HepG2 (cell line): Measurements from ENCODE around the gene CCDC9B. TPM values are rescaled to one million over a fixed set of nuclear protein-coding genes. Genes with fewer than 3 reads are reported as not detected.

Experiments used
- ATAC-seq: fragments of 200-7000 bp; cut with Tn5 transposase; 3 replicates; pipeline ENCODE4 v1.9.1; 2020; ENCODE audit warnings: mild to moderate bottlenecking, moderate library complexity
- BruUV-seq: library from RNA; stranded (reverse); fragments of 400-500 nt; replicated peaks from 2 replicates; lab custom pipeline; 2021; lab: Mats Ljungman, UMichigan
- CTCF ChIA-PET: fragments of 300-600 bp; formaldehyde crosslinking; extraction: SDS; loops from one replicate; lab custom pipeline; 2021; ENCODE audit warnings: low total read pairs, inconsistent platforms, low intra/inter-chr PET ratio; lab: Yijun Ruan, JAX
- POLR2A ChIA-PET: fragments of 350-600 bp; sonication (Branson Sonifier 250); formaldehyde crosslinking; loops from one replicate; lab custom pipeline; 2020; ENCODE audit warnings: antibody characterized with exemption, inconsistent platforms; lab: Yijun Ruan, JAX
- DNase-seq: peaks from one replicate; pipeline ENCODE4 v3.0.0-alpha.2; 2015; ENCODE audit warnings: low spot score
- FAIRE-seq: peaks from 3 replicates; lab custom pipeline; 2011; peaks lifted over from hg19 to GRCh38; lab: Jason Lieb, UNC
- H2AFZ ChIP-seq: one replicate; pipeline ENCODE4 v1.6.1; 2011; ENCODE audit warnings: low read length, inconsistent platforms
- H3K27ac ChIP-seq: fragments of 300-600 bp; 3 replicates; pipeline ENCODE4 v1.8.0; 2011; ENCODE audit warnings: mixed run types, mild to moderate bottlenecking, mixed read lengths, low read length, inconsistent platforms; ENCODE audit not compliant: insufficient read depth; ENCODE audit errors: extremely low read length
- H3K27me3 ChIP-seq, 2 experiments: fragments of 200-600 bp in 1 of 2; 2 replicates in 1 of 2; 3 replicates in 1 of 2; pipeline versions ENCODE4 v1.6.0 to v1.8.0; 2011; ENCODE audit warnings: low read length in 2 of 2, mild to moderate bottlenecking in 2 of 2, moderate library complexity in 2 of 2, inconsistent platforms in 1 of 2; ENCODE audit not compliant: insufficient read depth in 2 of 2, control insufficient read depth in 1 of 2
- H3K36me3 ChIP-seq, 2 experiments: fragments of 200-600 bp in 1 of 2; replicated peaks in 1 of 2; 2 replicates in 1 of 2; 3 replicates in 1 of 2; pipeline versions ENCODE4 v1.5.1 to v1.8.0; 2011; ENCODE audit warnings: low read length in 2 of 2, inconsistent platforms in 1 of 2; ENCODE audit not compliant: insufficient read depth in 2 of 2, control insufficient read depth in 1 of 2
- H3K4me1 ChIP-seq: 2 replicates; pipeline ENCODE4 v1.5.1; 2012; ENCODE audit warnings: low read length, inconsistent platforms; ENCODE audit not compliant: insufficient read depth
- H3K4me2 ChIP-seq: 2 replicates; pipeline ENCODE4 v1.6.0; 2011; ENCODE audit warnings: low read depth, low read length, inconsistent platforms
- H3K4me3 ChIP-seq, 3 experiments: fragments of 200-600 bp in 1 of 3; sonication (generic), shearing (Covaris generic) in 1 of 3; replicated peaks in 1 of 3; 2 replicates each; pipeline ENCODE4 v1.5.1; 2011 to 2016; ENCODE audit warnings: low read length in 3 of 3, inconsistent platforms in 2 of 3, low read depth in 2 of 3, mild to moderate bottlenecking in 2 of 3, control low read depth in 1 of 3, mixed read lengths in 1 of 3; ENCODE audit not compliant: insufficient read depth in 1 of 3
- H3K79me2 ChIP-seq: one replicate; pipeline ENCODE4 v1.6.1; 2011; ENCODE audit warnings: low read length, inconsistent platforms; ENCODE audit not compliant: insufficient read depth
- H3K9ac ChIP-seq: 2 replicates; pipeline ENCODE4 v1.6.0; 2011; ENCODE audit warnings: mild to moderate bottlenecking, low read depth, low read length, inconsistent platforms; ENCODE audit not compliant: insufficient read depth
- H3K9me3 ChIP-seq: 2 replicates; pipeline ENCODE4 v1.5.1; 2012; ENCODE audit warnings: mild to moderate bottlenecking, low read length
- H4K20me1 ChIP-seq: 2 replicates; pipeline ENCODE4 v1.6.0; 2011; ENCODE audit warnings: inconsistent platforms, mild to moderate bottlenecking, low read length, moderate library complexity; ENCODE audit not compliant: insufficient read depth
- CHD4 ChIP-seq: fragments of 200-600 bp; sonication (generic); IDR thresholded peaks from 2 replicates; pipeline ENCODE4 v1.7.0; 2017; ENCODE audit warnings: mild to moderate bottlenecking, low read length, borderline replicate concordance
- FOSL2 ChIP-seq: sonication (generic); formaldehyde crosslinking; IDR thresholded peaks from 2 replicates; pipeline ENCODE4 v1.4.0; 2020; ENCODE audit warnings: missing genetic modification reagents
- KLF15 ChIP-seq: sonication (generic); formaldehyde crosslinking; IDR thresholded peaks from 2 replicates; pipeline ENCODE4 v1.8.1; 2023; ENCODE audit warnings: borderline replicate concordance, mild to moderate bottlenecking, inconsistent platforms, missing genetic modification reagents, mixed read lengths
- RFXANK ChIP-seq: IDR thresholded peaks from 2 replicates; pipeline ENCODE4 v1.6.1; 2016
- TEAD2 ChIP-seq: sonication (generic); formaldehyde crosslinking; IDR thresholded peaks from 2 replicates; pipeline ENCODE4 v1.9.0; 2021; ENCODE audit warnings: missing genetic modification reagents
- THAP9 ChIP-seq: sonication (generic); formaldehyde crosslinking; IDR thresholded peaks from 2 replicates; pipeline ENCODE4; 2020; ENCODE audit warnings: missing genetic modification reagents, mild to moderate bottlenecking, borderline replicate concordance
- ZNF761 ChIP-seq: sonication (generic); formaldehyde crosslinking; conservative IDR thresholded peaks from 2 replicates; pipeline ENCODE4 v1.4.0; 2020; ENCODE audit warnings: mild to moderate bottlenecking, missing genetic modification reagents
- ZNF850 ChIP-seq: sonication (generic); formaldehyde crosslinking; conservative IDR thresholded peaks from 2 replicates; pipeline ENCODE4 v1.9.0; 2021; ENCODE audit warnings: mild to moderate bottlenecking, missing genetic modification reagents
- WGBS: methylation state at CpG from one replicate; pipeline ENCODE4 v1.1.6; 2017; ENCODE audit warnings: low lambda C conversion rate; 5-methylcytosine and 5-hydroxymethylcytosine counted together
- in situ Hi-C: cut with HindIII; loops from 2 replicates; pipeline ENCODE4 v1.10.0; 2017; ENCODE audit warnings: low pct_unique_long_range_greater_than_20kb; ENCODE audit not compliant: extremely low pct_ligation_motif_present
- intact Hi-C: fragments of 100-400 bp; cut with micrococcal nuclease; formaldehyde crosslinking; loops from one replicate; pipeline ENCODE4 v1.10.0; 2022; ENCODE audit not compliant: unreplicated experiment
- polyA plus RNA-seq, 8 experiments: library from polyadenylated mRNA; depleted of rRNA in 3 of 8; stranded (reverse) in 7 of 8; unstranded in 1 of 8; fragments of >200 nt; fragmentation: Illumina TruSeq in 4 of 8; extraction: Trizol in 4 of 8; gene quantifications; 2 replicates each; pipeline versions ENCODE4 v1.2.1 to v1.2.3, GENCODE V29; 2011 to 2016; ENCODE audit warnings: low read depth in 4 of 8, missing spikeins in 1 of 8, mixed read lengths in 1 of 8; ENCODE audit not compliant: insufficient read depth in 1 of 8
- total RNA-seq, 5 experiments: library from RNA; depleted of rRNA; stranded (reverse); fragments of >200 nt; fragmentation: Illumina TruSeq; extraction: Trizol; gene quantifications; 2 replicates each; pipeline ENCODE4 v1.2.3, GENCODE V29; 2016; ENCODE audit warnings: low read depth in 1 of 5

Gene CCDC9B
- total and polyA plus RNA-seq, 2 of the 13 experiments (the other 11 are each of a cell fraction or from before 2014, with no cell fraction given), result 0.98 to 1.6 TPM

GRCh38 chr15:40313531-40314398 is 27.0 kb downstream of the CCDC9B start:
- ChIA-PET POLR2A (no interaction called here), CTCF (interaction anchor here (1.3 kb wide), 1 partner anchor 39 kb away, joined by 3 read pairs; no protein-coding TSS in a partner anchor)
- no peak overlapping the region for H3K4me2 ChIP-seq
- peak; percentile 53 for DNase-seq
- no peaks in the 10 kb centered on the region for H3K4me1 ChIP-seq
- intact Hi-C loops (no loop called here), in situ Hi-C loops (loop anchor here (5.0 kb wide), 1 partner anchor 36 kb away; no protein-coding TSS in a partner anchor)
- TF ChIP-seq THAP9 (no peak), RFXANK (no peak), KLF15 (no peak), CHD4 (no peak), ZNF850 (CRISPR knock-in tag) (no peak), TEAD2 (CRISPR knock-in tag) (no peak), FOSL2 (CRISPR knock-in tag) (no peak), ZNF761 (CRISPR knock-in tag) (no peak)
- no peaks in the 10 kb centered on the region for H4K20me1 ChIP-seq
- 13% methylated on average over 10 of the region's 10 CpGs for WGBS
- no peak overlapping the region for H3K9ac ChIP-seq
- H3K9me3 ChIP-seq, result no peaks in the 10 kb centered on the region
- no peak overlapping the region for H3K27ac ChIP-seq
- ATAC-seq, result peak; percentile 52; the same call in 2 of the 3 replicates
- FAIRE-seq, result no peak
- no peak overlapping the region for H2AFZ ChIP-seq
- no peak overlapping the region for H3K4me3 ChIP-seq
- no TSS peak for BruUV-seq
- peaks cover 1 to 49% of the 10 kb centered on the region in 2 experiments; a peak in 2 of 5 replicates for H3K27me3 ChIP-seq
- H3K36me3 ChIP-seq, result no peaks in the 10 kb centered on the region
- H3K79me2 ChIP-seq, result no peaks in the 10 kb centered on the region
